Naive thymus-derived CD4-positive, alpha-beta T cell (primary cell): ENCODE measurements around the gene CDH4. TPM values are rescaled to one million over a fixed set of nuclear protein-coding genes. Genes with fewer than 3 reads are reported as not detected.

Experiments used
- ATAC-seq: fragments of 150-1000 bp; cut with Tn5 transposase; 2 replicates; pipeline ENCODE4 v1.10.0; 2021; ENCODE audit warnings: mild to moderate bottlenecking, moderate library complexity
- CTCF ChIA-PET: fragments of 350-600 bp; sonication (Branson Sonifier 250); formaldehyde crosslinking; loops from one replicate; lab custom pipeline; 2021; ENCODE audit warnings: antibody characterized with exemption; lab: Charles Lee
- POLR2A ChIA-PET: fragments of 350-600 bp; sonication (Branson Sonifier 250); formaldehyde crosslinking; loops from one replicate; lab custom pipeline; 2021; ENCODE audit warnings: antibody characterized with exemption, inconsistent platforms; lab: Charles Lee
- DNase-seq, 9 donors: peaks; one replicate each; pipeline versions ENCODE4 v3.0.0 to v3.0.0-alpha.2; 2020 to 2022; ENCODE audit warnings: mixed read lengths in 1 of 9
- H3K27ac ChIP-seq: one replicate; pipeline ENCODE4 v1.7.0; 2013; ENCODE audit warnings: mild to moderate bottlenecking, low read depth, low read length, moderate library complexity
- H3K27me3 ChIP-seq, 2 donors: one replicate each; pipeline ENCODE4 v1.7.0; 2013; ENCODE audit warnings: low read length in 2 of 2, mild to moderate bottlenecking in 2 of 2, moderate library complexity in 2 of 2; ENCODE audit not compliant: control insufficient read depth in 2 of 2, insufficient read depth in 2 of 2
- H3K36me3 ChIP-seq, 3 experiments: 1 replicate in 2 of 3; 2 replicates in 1 of 3; pipeline ENCODE4 v1.7.0; 2013; ENCODE audit warnings: low read length in 3 of 3, mild to moderate bottlenecking in 3 of 3, moderate library complexity in 1 of 3; ENCODE audit not compliant: insufficient read depth in 3 of 3, control insufficient read depth in 2 of 3
- H3K4me1 ChIP-seq, 2 donors: one replicate each; pipeline ENCODE4 v1.7.0; 2013; ENCODE audit warnings: low read length in 2 of 2, mild to moderate bottlenecking in 2 of 2, moderate library complexity in 1 of 2; ENCODE audit not compliant: control insufficient read depth in 2 of 2, insufficient read depth in 2 of 2
- H3K4me3 ChIP-seq: 2 replicates; pipeline ENCODE4 v1.7.0; 2013; ENCODE audit warnings: mild to moderate bottlenecking, low read length
- H3K9me3 ChIP-seq, 3 experiments: 1 replicate in 2 of 3; 2 replicates in 1 of 3; pipeline ENCODE4 v1.7.0; 2013; ENCODE audit warnings: low read length in 3 of 3; ENCODE audit not compliant: control insufficient read depth in 2 of 3
- H3K27ac Mint-ChIP-seq, 9 donors: one replicate each; pipeline ENCODE4 v1.8.0; 2020 to 2022; ENCODE audit warnings: mixed read lengths in 9 of 9, mild to moderate bottlenecking in 8 of 9, moderate library complexity in 5 of 9, inconsistent platforms in 2 of 9
- H3K27me3 Mint-ChIP-seq, 5 donors: one replicate each; pipeline ENCODE4 v1.8.0; 2021 to 2022; ENCODE audit warnings: mixed read lengths in 5 of 5, mild to moderate bottlenecking in 1 of 5
- H3K36me3 Mint-ChIP-seq, 5 donors: one replicate each; pipeline ENCODE4 v1.8.0; 2020 to 2022; ENCODE audit warnings: mixed read lengths in 5 of 5, mild to moderate bottlenecking in 3 of 5, inconsistent platforms in 1 of 5
- H3K4me1 Mint-ChIP-seq, 7 donors: one replicate each; pipeline ENCODE4 v1.8.0; 2020 to 2022; ENCODE audit warnings: mixed read lengths in 7 of 7, mild to moderate bottlenecking in 3 of 7, inconsistent platforms in 1 of 7
- H3K4me3 Mint-ChIP-seq, 10 donors: one replicate each; pipeline ENCODE4 v1.8.0; 2020 to 2022; ENCODE audit warnings: mild to moderate bottlenecking in 10 of 10, mixed read lengths in 10 of 10, moderate library complexity in 6 of 10, inconsistent platforms in 2 of 10
- H3K9me3 Mint-ChIP-seq, 11 donors: one replicate each; pipeline ENCODE4 v1.8.0; 2020 to 2022; ENCODE audit warnings: mixed read lengths in 11 of 11, mild to moderate bottlenecking in 4 of 11, inconsistent platforms in 1 of 11, moderate library complexity in 1 of 11
- intact Hi-C, 2 donors: fragments of 100-400 bp; cut with micrococcal nuclease; formaldehyde crosslinking; loops; one replicate each; pipeline ENCODE4 v1.15.1; 2023
- polyA plus RNA-seq, 2 donors: library from polyadenylated mRNA; unstranded; fragments of 300-500 nt; fragmentation: Illumina TruSeq; gene quantifications; one replicate each; pipeline ENCODE4 v1.2.3, GENCODE V29; 2021
- total RNA-seq, 6 experiments: library from RNA in 5 of 6; stranded (reverse) in 5 of 6; gene quantifications; 1 replicate in 5 of 6; 2 replicates in 1 of 6; pipeline ENCODE4 v1.2.3 and lab custom pipeline; 2021 to 2026

Gene CDH4
- total and polyA plus RNA-seq, 7 experiments from 2014 or later = 0.05 to 0.43 (median 0.14) TPM; not detected in 1

DNA sequence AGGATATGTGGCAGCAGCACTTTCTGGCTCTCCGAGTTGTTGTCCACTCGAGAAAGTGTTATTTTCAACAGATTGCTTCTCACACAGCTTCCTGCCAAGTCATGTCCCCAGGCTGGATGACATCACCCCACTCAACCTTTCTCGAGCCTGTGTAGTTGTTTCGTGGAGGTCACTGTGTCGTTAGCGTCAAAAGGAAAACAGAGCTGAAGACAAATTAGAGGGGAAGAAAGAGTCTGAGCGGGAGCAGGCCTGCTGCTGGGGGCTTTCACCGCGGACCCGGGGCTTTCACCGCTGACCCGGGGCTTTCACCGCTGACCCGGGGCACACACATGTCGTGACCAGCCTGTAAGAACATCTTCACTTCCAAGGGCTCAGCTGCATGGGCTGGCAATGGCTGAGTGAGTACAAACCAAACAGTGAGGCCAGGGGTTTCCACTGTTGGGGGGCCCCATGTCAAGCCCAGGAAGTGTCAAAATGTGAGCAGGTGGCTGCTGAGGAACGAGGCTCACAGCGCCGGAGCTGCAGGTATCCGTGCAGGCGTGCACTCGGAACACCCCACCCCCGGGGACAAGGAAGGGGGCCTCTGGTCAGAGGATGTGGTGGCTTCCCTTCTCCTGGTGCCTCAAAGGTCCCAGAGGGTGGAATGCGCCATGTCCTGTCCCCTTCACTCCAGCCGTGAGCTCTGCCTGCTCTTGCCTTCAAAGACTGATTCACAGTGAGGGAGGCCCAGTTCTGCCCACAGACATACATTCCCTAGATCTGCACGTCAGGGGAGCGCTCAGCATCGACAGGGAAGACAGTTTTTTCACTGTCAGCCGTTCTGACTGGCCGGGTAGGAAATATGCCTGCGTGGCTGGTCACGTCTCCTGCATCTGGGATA, 447.7 kb downstream of the CDH4 start:
- Mint-ChIP-seq H3K4me3 (no peak overlapping the region), H3K9me3 (peaks cover 0 to 4% (median 0%) of the 10 kb centered on the region in 11 donors), H3K27me3 (peaks cover 0 to 11% (median 0%) of the 10 kb centered on the region in 5 donors), H3K27ac (no peak overlapping the region), H3K4me1 (no peaks in the 10 kb centered on the region), H3K36me3 (no peaks in the 10 kb centered on the region)
- DNase-seq = no peak
- Histone ChIP-seq H3K27me3 (no peaks in the 10 kb centered on the region), H3K9me3 (no peaks in the 10 kb centered on the region), H3K4me1 (no peaks in the 10 kb centered on the region), H3K4me3 (no peak overlapping the region), H3K36me3 (no peaks in the 10 kb centered on the region), H3K27ac (no peak overlapping the region)
- intact Hi-C loops = no loop called here
- CTCF ChIA-PET = no interaction called here
- POLR2A ChIA-PET = no interaction called here
- ATAC-seq = no peak

DNA sequence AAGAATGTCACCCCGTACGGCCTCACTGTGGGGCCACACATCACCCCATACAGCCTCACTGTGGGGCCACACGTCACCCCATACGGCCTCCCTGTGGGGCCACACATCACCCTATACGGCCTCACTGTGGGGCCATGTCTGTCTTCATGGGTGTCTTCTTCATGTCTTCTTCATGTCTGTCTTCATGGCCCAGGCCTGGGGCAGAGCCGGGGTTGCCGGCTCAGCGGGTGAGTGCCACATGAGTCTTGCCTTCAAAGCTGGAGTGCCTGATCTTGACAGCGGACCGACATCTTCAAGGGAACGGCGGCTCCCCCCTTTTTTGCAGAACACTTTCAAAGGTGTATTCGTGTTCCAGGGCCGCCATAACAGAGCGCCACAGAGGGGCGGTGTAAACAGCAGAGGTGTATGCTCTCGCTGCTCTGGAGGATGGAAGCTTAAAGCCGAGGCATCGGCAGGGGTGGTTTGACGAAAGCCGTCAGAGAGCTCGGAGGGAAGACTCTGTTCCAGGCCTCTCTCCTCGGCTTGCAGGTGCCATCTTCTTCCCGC, 448.6 kb downstream of the CDH4 start:
- no peak overlapping the region for H3K27ac ChIP-seq
- Mint-ChIP-seq H3K27ac (no peak overlapping the region), H3K9me3 (peaks cover 0 to 6% (median 0%) of the 10 kb centered on the region in 11 donors), H3K36me3 (no peaks in the 10 kb centered on the region), H3K27me3 (peaks cover 0 to 11% (median 0%) of the 10 kb centered on the region in 5 donors), H3K4me3 (no peak overlapping the region), H3K4me1 (no peaks in the 10 kb centered on the region)
- no peaks in the 10 kb centered on the region for H3K27me3 ChIP-seq
- ChIA-PET CTCF (no interaction called here), POLR2A (no interaction called here)
- ATAC-seq (no peak), DNase-seq (no peak)
- H3K36me3 ChIP-seq = no peaks in the 10 kb centered on the region
- H3K4me3 ChIP-seq = no peak overlapping the region
- H3K9me3 ChIP-seq = no peaks in the 10 kb centered on the region
- no peaks in the 10 kb centered on the region for H3K4me1 ChIP-seq
- intact Hi-C loops = no loop called here

DNA sequence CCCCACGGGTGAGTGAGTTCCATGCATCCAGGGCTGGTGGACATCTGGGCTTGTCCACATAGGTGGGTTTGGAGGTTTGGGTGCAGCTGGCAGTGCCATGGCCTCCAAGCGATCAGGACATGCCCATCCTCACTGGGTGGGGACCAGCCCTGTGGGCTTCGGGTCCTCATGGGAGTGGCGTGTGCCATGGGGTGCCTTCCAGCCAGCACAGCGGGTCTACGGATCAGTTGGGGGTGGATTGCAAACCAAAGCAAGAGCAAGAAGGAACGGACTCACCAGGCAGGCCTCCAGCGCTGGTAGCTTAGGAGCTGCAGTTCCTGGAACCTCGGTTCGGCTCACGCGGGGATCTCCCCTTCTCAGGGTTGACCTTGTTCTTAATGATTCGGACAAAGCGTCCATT, 449.3 kb downstream of the CDH4 start:
- H3K9me3 Mint-ChIP-seq = peaks cover 0 to 7% (median 0%) of the 10 kb centered on the region in 11 donors
- no peaks in the 10 kb centered on the region for H3K4me1 Mint-ChIP-seq
- POLR2A ChIA-PET = no interaction called here
- no peak overlapping the region for H3K4me3 Mint-ChIP-seq
- Histone ChIP-seq H3K9me3 (no peaks in the 10 kb centered on the region), H3K4me1 (no peaks in the 10 kb centered on the region), H3K27ac (no peak overlapping the region), H3K36me3 (no peaks in the 10 kb centered on the region), H3K27me3 (no peaks in the 10 kb centered on the region), H3K4me3 (no peak overlapping the region)
- ATAC-seq = no peak
- CTCF ChIA-PET = no interaction called here
- no peak for DNase-seq
- H3K27ac Mint-ChIP-seq = no peak overlapping the region
- intact Hi-C loops = no loop called here
- peaks cover 0 to 4% (median 0%) of the 10 kb centered on the region in 5 donors for H3K27me3 Mint-ChIP-seq
- H3K36me3 Mint-ChIP-seq = no peaks in the 10 kb centered on the region

DNA sequence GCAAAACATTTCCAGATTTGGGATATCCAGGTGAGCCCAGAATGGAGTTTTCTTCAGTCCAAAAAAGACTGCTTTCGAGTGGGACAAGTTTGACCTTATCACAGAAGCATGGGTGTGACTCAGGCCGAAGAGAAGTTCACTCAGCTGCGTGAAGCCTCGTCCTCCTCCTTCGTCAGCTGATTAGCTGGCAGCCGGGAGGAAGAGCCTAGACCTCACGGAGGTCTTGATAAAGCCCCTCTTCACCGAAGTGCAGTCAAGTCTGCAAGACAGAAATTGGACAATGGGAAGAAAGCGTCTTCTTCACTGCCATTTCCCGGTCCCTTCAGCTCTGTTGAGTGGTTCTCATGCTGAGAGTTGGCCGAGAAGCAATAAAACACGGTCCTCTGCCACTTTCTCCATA, 449.7 kb downstream of the CDH4 start:
- ATAC-seq (no peak), DNase-seq (no peak)
- Histone ChIP-seq H3K27me3 (no peaks in the 10 kb centered on the region), H3K9me3 (no peaks in the 10 kb centered on the region), H3K4me3 (no peak overlapping the region), H3K27ac (no peak overlapping the region), H3K36me3 (no peaks in the 10 kb centered on the region), H3K4me1 (no peaks in the 10 kb centered on the region)
- CTCF ChIA-PET = no interaction called here
- no peaks in the 10 kb centered on the region for H3K4me1 Mint-ChIP-seq
- H3K27ac Mint-ChIP-seq = no peak overlapping the region
- no peaks in the 10 kb centered on the region for H3K36me3 Mint-ChIP-seq
- H3K9me3 Mint-ChIP-seq = peaks cover 0 to 5% (median 0%) of the 10 kb centered on the region in 11 donors
- intact Hi-C loops = no loop called here
- peaks cover 0 to under 1% (median 0%) of the 10 kb centered on the region in 5 donors for H3K27me3 Mint-ChIP-seq
- POLR2A ChIA-PET = no interaction called here
- no peak overlapping the region for H3K4me3 Mint-ChIP-seq

DNA sequence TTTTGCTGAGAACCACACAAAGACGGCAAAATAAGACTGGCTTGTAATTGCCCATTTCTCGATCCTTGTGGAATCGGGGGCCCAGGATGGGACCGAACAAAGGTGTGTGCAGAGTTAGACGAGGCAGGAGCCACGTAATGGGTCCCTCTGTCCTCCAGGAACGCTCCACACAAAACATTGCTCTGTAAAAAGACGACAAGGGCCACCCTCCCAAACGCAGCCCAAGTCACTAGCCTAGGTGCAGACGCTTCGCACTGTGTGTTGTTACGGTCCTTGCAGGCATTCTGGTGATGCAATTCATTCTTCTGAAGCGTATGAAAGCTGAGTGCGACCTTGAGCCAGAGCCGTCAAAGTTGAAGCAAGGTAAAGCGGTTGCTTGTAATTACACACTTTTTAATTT, 450.2 kb downstream of the CDH4 start:
- POLR2A ChIA-PET = no interaction called here
- Mint-ChIP-seq H3K4me3 (no peak overlapping the region), H3K9me3 (peaks cover 0 to 5% (median 0%) of the 10 kb centered on the region in 11 donors), H3K27ac (no peak overlapping the region), H3K4me1 (no peaks in the 10 kb centered on the region), H3K36me3 (no peaks in the 10 kb centered on the region), H3K27me3 (no peaks in the 10 kb centered on the region)
- ATAC-seq = no peak
- Histone ChIP-seq H3K4me3 (no peak overlapping the region), H3K4me1 (no peaks in the 10 kb centered on the region), H3K9me3 (no peaks in the 10 kb centered on the region), H3K27me3 (no peaks in the 10 kb centered on the region), H3K27ac (no peak overlapping the region), H3K36me3 (no peaks in the 10 kb centered on the region)
- no peak for DNase-seq
- CTCF ChIA-PET = no interaction called here
- intact Hi-C loops = no loop called here

DNA sequence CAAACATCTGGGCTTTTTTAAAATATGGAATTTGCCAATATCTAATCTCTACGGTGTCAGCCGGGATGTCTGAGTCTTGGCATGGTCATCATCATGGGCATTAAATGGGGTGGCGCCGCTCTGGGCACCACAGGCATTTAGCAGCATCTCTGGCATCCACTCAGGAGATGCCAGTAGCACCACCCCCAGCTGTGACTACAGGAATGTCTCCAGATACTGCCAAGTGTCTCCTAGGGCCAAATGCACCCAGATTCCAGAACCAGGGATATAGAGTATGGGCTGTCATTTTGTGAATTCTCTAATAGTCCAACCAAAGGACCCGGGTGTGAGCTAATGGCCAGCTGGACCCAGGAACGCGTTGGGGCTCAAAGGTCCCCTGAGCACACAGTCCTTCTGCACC, 452.6 kb downstream of the CDH4 start:
- DNase-seq (no peak), ATAC-seq (no peak)
- intact Hi-C loops = no loop called here
- no peak overlapping the region for H3K27ac Mint-ChIP-seq
- no peaks in the 10 kb centered on the region for H3K4me1 Mint-ChIP-seq
- H3K4me3 ChIP-seq = no peak overlapping the region
- H3K27me3 Mint-ChIP-seq = no peaks in the 10 kb centered on the region
- no peak overlapping the region for H3K4me3 Mint-ChIP-seq
- CTCF ChIA-PET = no interaction called here
- H3K36me3 ChIP-seq = no peaks in the 10 kb centered on the region
- H3K9me3 ChIP-seq = no peaks in the 10 kb centered on the region
- POLR2A ChIA-PET = no interaction called here
- H3K36me3 Mint-ChIP-seq = no peaks in the 10 kb centered on the region
- no peaks in the 10 kb centered on the region for H3K4me1 ChIP-seq
- peaks cover 0 to 5% (median 0%) of the 10 kb centered on the region in 11 donors for H3K9me3 Mint-ChIP-seq
- no peaks in the 10 kb centered on the region for H3K27me3 ChIP-seq
- no peak overlapping the region for H3K27ac ChIP-seq
